CD4-positive, alpha-beta T cell treated with Interleukin-6 for 4 hours (primary cell): ENCODE measurements around the gene KRT17.
"Not testable (repeated sequence)": the region's sequence is repeated elsewhere in the genome, so short reads cannot be mapped to it uniquely, and the experiment has no call there.

Source experiments
- DNase-seq: peaks from one replicate; pipeline ENCODE4 v3.0.0-alpha.2; 2020; ENCODE audit warnings: mixed read lengths

The KRT17 gene

GRCh38 chr17:41589301-41589700 lies 35.1 kb downstream of the KRT17 start:
- DNase-seq: no peak

DNA sequence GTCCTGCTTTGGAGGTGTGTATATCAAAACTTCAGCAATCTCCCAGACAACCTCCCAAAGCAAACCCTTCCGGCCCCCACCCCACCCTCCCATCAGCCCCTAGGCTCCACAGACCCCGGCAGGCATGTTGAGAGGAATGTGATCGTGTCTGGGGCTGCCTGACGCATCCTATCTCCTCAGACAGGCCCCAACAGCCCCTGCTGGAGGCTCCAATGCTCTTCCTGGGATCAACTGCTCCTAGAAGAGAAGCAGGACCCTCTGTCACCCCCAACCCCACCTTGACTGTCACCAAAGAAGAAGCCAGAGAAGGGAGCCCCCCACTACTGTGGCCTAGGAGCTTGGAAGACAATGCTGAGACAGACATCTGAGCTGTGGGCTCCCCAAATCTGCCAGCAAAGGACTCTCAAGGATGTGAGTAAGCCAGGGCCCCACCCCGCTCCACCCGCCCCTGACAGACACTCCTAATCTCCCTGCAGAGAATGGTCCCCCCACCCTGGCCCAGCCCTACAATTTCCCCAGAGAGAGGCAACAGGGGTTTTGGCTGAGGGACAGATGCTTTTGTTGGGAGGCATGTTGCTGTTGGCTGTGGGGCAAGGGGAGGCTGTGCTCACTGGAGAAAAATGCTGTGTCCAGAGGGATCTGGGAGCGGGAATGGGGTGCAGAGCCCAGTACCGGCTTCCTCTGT lies 36.1 kb downstream of the KRT17 start:
- DNase-seq: no peak

GRCh38 chr17:41586863-41587495 lies 37.4 kb downstream of the KRT17 start, which contains the start of gene KRT14:
KRT14 (minus strand) TSS chr17:41586895; CDS start chr17:41586834, 61 bp downstream.
- DNase-seq: no peak

- DNase-seq: no peak
Observed at GRCh38 chr17:41585301-41586056, 38.9 kb downstream of the KRT17 start.

- DNase-seq: not testable (repeated sequence)
Observed at GRCh38 chr17:41584331-41584927, 39.9 kb downstream of the KRT17 start.

DNA sequence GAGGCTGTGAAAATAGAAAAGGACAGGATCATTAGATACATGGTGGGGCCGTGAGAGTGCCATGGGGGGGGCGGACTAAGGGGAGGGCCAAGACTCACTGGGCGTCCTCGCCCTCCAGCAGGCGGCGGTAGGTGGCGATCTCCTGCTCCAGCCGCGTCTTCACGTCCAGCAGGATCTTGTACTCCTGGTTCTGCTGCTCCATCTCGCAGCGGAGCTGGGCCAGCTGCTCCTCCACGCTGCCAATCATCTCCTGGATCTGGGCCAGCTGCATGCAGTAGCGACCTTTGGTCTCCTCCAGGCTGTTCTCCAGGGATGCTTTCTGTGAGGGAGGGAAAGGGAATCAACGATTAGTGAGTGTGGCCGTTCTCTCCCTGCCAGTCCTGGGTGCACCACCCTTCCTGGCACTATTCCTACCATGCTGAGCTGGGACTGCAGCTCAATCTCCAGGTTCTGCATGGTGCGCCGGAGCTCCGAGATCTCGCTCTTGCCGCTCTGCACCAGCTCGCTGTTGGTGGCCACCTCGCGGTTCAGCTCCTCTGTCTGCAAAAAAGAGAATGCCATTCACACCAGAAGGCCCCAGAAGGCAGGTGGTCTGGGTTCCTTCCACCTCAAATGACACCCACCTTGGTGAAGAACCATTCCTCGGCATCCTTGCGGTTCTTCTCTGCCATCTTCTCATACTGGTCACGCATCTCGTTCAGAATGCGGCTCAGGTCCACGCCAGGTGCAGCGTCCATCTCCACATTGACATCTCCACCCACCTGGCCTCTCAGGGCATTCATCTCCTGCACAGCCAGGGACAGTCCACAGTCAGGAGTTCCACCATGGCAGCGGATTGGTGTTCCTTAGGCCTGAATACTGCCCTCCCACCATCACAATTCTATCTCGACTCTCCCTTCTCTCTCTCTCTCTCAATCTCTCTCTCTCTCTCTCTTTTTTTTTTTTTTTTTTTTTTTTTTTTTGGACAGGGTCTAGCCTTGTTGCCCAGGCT lies 40.9 kb downstream of the KRT17 start:
- DNase-seq: no peak

DNA sequence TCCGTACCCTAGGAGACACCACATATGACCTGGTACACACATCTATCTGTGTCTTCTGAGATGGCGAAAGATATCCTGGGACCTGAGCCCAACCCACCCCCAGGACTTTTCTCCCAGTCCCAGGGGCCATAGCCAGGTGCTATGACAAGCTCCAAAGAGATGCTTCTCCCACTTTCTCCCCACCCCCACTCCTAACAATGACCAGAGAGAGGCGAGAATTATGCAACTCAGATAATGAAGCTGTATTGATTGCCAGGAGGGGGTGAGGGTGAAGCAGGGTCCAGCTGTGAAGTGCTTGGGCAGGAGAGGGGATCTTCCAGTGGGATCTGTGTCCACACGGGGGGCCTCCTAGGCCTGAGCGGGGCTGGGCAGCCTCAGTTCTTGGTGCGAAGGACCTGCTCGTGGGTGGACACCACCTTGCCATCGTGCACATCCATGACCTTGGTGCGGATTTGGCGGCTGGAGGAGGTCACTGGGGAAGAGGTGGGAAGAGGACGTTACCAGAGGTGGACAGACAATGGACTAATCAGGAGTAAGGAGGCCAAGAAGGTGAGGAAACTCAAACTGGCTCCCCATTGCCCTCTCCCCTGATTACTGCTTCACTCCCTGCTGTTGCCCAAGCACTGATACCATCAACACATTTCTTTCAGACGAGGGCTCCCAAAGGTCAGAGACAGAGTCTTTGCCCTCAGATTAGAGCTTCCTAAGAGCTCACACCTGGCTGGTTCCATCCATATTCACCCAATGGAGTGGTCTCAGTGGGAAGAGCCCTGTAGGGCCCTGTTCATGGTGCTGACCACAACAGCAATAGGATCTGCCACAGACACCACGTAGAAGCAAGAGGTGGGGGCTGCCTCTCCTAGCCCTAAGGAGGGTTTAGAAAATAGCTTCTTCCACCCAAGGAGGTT lies 42.1 kb downstream of the KRT17 start:
- not testable (repeated sequence) for DNase-seq

DNA sequence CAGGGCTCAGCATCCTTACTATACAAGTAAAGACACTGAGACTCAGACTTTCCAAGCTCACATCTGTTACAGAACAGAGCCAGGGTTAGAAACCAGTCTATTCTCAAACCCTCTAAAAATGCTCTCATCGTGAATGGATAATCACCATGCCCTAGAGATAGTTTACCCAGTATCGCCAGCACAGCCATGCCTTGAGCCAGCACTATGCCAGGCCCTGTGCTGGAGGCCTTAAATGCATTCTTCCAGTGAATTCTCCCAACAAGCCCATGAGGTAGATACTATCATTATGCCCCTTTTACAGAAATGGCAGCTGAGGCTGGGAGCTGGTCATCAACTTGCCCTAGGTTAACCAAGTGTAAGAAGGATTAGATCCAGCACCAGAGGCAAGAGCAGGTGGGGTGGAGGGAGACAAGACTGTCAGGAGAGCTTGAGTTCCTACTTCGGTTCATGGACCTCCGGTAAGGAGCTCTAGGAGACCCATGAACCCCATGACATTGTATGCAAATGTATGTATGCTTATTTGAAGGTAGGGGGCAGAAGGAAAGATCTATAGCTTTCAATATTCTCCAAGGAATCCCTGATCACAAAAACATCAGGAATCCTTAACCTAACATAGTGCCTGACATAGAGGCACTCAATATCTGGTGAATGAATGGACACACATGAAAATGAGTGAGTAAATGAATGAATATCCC lies 42.9 kb downstream of the KRT17 start:
- DNase-seq: no peak

GRCh38 chr17:41580687-41581365 lies 43.5 kb downstream of the KRT17 start:
- no peak for DNase-seq

- no peak for DNase-seq
Observed at GRCh38 chr17:41580244-41580575, 44.2 kb downstream of the KRT17 start.

- DNase-seq: peak; percentile 53
Observed at GRCh38 chr17:41579484-41580243, 44.7 kb downstream of the KRT17 start.

- DNase-seq: no peak
Observed at GRCh38 chr17:41578971-41579370, 45.4 kb downstream of the KRT17 start.

DNA sequence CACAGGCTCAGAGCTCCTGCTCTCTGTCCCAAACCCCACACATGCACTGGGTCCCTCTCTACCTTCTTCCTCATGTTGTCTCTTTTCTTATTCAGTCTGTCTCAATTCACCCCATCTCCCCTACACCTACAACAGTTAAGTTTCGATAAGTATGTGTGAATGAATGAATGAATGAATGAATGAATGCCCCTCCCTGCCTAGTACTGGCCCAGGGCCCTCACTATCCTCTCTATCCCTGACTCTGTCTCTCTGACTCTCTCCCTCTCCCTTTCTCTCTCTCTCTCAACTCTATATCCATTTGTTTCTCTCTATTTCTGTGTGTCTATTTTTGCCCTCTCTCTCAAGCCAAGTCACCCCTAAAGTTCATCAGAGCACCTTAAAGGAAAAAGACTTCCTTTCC lies 45.8 kb downstream of the KRT17 start:
- DNase-seq: no peak

DNA sequence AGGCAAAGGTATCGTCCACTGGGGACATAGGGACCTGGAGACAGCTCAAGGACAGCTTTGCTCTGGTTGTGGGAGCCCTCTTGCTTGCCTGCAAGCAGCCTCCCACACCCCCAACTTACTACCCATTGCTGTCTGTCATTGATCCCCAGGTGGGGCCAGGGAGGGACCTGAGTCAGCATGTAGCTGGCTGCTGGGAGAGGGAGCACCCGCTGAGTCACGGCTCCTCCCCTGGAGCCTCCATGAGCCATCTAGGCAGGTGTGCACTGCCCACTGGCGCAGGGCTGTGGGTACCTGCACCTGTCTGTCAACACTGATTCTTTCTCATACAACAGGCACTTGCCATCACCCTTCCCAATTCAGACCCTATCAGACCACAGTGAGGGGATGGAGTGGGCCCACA lies 47.6 kb downstream of the KRT17 start:
- DNase-seq: not testable (repeated sequence)

- no peak for DNase-seq
Observed at GRCh38 chr17:41575336-41575735, 49.0 kb downstream of the KRT17 start.

DNA sequence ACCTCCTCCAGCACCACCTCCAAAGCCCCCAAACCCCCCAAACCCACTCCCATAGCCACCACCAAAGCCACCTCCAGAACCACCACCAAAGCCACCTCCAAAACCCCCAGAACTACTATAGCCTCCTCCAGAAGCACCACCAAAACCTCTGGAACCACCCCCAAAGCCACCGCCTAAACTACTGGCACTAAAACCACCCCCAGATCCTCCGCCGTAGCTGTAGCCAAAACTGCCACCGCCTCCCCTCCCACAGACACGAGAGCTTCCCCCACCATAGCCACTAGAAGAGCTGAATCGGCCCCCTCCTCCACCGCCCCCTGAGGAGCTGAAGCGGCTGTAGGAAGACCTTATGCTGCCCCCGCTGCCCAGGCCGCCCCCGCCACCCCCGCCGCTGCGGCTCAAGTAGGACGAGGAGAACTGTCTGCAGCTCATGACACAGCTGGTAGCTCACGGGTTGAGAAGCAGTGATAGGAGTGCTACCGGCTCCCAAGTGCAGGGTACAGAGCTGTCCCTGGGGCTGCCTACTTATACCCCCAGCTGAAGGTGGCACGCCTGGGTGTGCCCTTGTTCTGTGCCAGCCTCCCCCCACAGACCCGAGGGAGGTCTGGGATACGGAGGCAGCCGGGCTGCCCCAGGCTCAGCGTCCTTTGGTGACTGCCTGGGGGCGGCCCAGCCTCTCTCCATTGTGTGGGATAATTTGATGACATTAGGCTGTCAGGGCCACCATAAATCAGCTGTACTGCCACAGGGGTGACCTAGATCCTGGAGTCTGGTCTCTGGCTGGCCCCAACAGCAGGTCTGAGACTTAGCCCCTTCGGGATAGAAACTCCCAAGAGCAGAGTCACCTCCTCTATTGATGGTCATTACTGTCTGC lies 52.6 kb downstream of the KRT17 start, which contains the start of gene KRT9:
KRT9 (minus strand) TSS at position 499 of the 874 bp plus-strand sequence; CDS start at position 432, 67 bp downstream.
- DNase-seq: no peak
